Measurements from ENCODE around the gene RABEP2. TPM values are rescaled to one million over a fixed set of nuclear protein-coding genes. Genes with fewer than 3 reads are reported as not detected.

RABEP2 gene
- total and polyA plus RNA-seq, 12 donors = 11.8 to 47.6 (median 15.9) TPM

DNA sequence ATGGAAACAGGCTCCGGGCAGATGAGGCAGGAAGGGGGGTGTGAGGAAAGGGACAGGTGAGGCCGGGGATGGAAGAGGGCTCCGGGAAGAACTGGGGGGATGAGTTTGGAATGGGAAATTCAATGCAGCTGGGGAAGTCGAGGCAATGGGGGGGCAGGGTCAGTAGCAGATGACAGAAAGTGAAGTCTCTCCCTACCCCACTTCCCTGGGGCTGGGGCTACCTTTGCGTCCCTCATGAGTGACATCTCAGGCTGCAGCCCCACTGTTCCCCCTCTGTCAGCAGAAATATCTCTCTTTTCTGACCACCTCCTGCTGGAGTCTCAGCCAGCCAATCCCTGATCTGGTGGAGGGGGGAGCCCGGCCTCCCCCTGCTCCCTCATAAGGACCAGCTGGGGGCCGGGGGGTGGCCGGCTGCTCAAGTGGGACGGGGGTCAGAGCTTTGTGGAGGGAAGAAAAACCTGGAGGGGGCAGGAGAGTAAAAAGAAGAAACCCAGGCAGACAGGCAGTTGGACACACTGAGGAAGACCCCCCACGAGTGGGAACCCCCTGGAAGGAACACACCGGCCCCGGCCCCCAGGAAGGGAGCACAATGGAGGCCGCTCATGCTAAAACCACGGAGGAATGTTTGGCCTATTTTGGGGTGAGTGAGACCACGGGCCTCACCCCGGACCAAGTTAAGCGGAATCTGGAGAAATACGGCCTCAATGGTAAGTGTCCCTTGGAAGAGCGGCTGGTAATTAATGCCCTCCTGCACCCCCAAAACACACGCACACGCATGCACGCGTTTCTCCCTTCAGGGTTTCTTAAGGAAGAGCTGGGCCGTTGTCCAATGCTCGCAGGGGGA is 46.7 kb downstream of the RABEP2 start, which contains the start of gene ATP2A1:
Gene ATP2A1 (plus strand): TSS at position 406 of the 844 bp plus-strand sequence. CDS start 184 bp downstream, at position 590.
- H3K27me3 ChIP-seq = peaks cover 0 to 23% (median 5%) of the 10 kb centered on the region in 7 donors
- no peaks in the 10 kb centered on the region for H3K9me3 ChIP-seq
- TF ChIP-seq CTCF (IDR thresholded peaks at IDR 0.05) = no peak
- peak within 1 kb of the TSS in 1 of 10 donors; percentile 65 for H3K27ac ChIP-seq
- ATAC-seq (no peak), DNase-seq (no peak)
- intact Hi-C loops (cut with DNase I) = loop anchor here in 5 of 10 donors (5.0 to 10.0 kb wide), 3 partner anchors 46 to 66 kb away; partner anchors contain the start of gene RABEP2 (in 2 of the 5)
- peak within 1 kb of the TSS; percentile 48 to 99 (median 78) for H3K4me3 ChIP-seq
- H3K36me3 ChIP-seq = peaks cover 0 to 27% (median 3%) of the 10 kb centered on the region in 9 donors
- peaks cover 0 to 16% (median 13%) of the 10 kb centered on the region in 9 donors for H3K4me1 ChIP-seq
- WGBS, 2 donors = 75 to 77% methylated on average over 25 of the region's 25 CpGs

DNA sequence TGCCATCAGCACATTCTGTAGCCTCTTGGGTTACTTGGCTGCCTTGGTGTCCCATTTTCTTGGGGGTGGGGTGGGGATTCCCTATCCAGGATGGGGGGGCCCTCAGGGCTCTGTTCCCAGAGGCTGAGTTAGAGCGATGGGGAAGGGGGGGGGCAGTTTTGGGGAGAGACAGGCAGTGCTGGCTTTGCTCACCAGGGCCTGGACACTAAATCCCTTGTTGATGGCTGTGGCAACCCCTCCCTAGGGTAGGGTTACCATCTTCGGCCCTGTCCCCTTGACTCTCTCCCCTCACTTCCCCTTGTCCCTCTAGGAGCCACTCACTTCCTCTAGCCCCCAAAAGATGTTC is 47.4 kb downstream of the RABEP2 start:
- ATAC-seq (no peak), DNase-seq (no peak)
- 72% methylated on average over 2 of the region's 2 CpGs for WGBS, 2 donors
- TF ChIP-seq CTCF (IDR thresholded peaks at IDR 0.05) = no peak
- Histone ChIP-seq H3K36me3 (peaks cover 0 to 34% (median 3%) of the 10 kb centered on the region in 9 donors), H3K9me3 (no peaks in the 10 kb centered on the region), H3K27me3 (peaks cover 0 to 18% (median 4%) of the 10 kb centered on the region in 7 donors), H3K4me1 (peaks cover 0 to 16% (median 13%) of the 10 kb centered on the region in 9 donors), H3K27ac (no peak overlapping the region), H3K4me3 (no peak overlapping the region)
- intact Hi-C loops (cut with DNase I) = loop anchor here in 5 of 10 donors (5.0 to 10.0 kb wide), 3 partner anchors 47 to 67 kb away; partner anchors contain the start of gene RABEP2 (in 2 of the 5)

- WGBS, 2 donors = 54 to 62% methylated on average over 11 to 12 of the region's 12 CpGs
- no peak for DNase-seq
- peaks cover 0 to 39% (median 3%) of the 10 kb centered on the region in 9 donors for H3K36me3 ChIP-seq
- peaks cover 0 to 13% (median 0%) of the 10 kb centered on the region in 7 donors for H3K27me3 ChIP-seq
- H3K9me3 ChIP-seq = no peaks in the 10 kb centered on the region
- H3K4me3 ChIP-seq = no peak overlapping the region
- no peak overlapping the region for H3K27ac ChIP-seq
- H3K4me1 ChIP-seq = peaks cover 0 to 16% (median 13%) of the 10 kb centered on the region in 9 donors
- intact Hi-C loops (cut with DNase I) = loop anchor here in 5 of 10 donors (5.0 to 10.0 kb wide), 3 partner anchors 48 to 68 kb away; partner anchors contain the start of gene RABEP2 (in 2 of the 5)
- no peak for TF ChIP-seq CTCF (IDR thresholded peaks at IDR 0.05)
- no peak for ATAC-seq
These were observed 47.9 kb downstream of the RABEP2 start for GRCh38 chr16:28876973-28877654.

All from heart right ventricle (tissue), 16 donors.